Endodermal cell (in vitro differentiated cells): Measurements from ENCODE around the gene KIF6. TPM values are rescaled to one million over a fixed set of nuclear protein-coding genes. Genes with fewer than 3 reads are reported as not detected.

Experiments
- DNase-seq: peaks from one replicate; pipeline ENCODE4 v3.0.0-alpha.2; 2017
- H3K27ac ChIP-seq: 2 replicates; pipeline ENCODE4 v1.5.1; 2013; ENCODE audit warnings: mild to moderate bottlenecking, low read depth, low read length, moderate library complexity
- H3K27me3 ChIP-seq: 2 replicates; pipeline ENCODE4 v1.6.1; 2013; ENCODE audit warnings: mild to moderate bottlenecking, low read length, moderate library complexity; ENCODE audit not compliant: insufficient read depth, control insufficient read depth, poor library complexity, severe bottlenecking
- H3K36me3 ChIP-seq: 2 replicates; pipeline ENCODE4 v1.7.0; 2013; ENCODE audit warnings: mild to moderate bottlenecking, low read length, moderate library complexity; ENCODE audit not compliant: control insufficient read depth, insufficient read depth
- H3K4me1 ChIP-seq: one replicate; pipeline ENCODE4 v1.7.0; 2013; ENCODE audit warnings: low read length; ENCODE audit not compliant: control insufficient read depth, insufficient read depth
- H3K4me3 ChIP-seq: 2 replicates; pipeline ENCODE4 v1.5.1; 2013; ENCODE audit warnings: mild to moderate bottlenecking, low read length, moderate library complexity
- H3K9ac ChIP-seq: 2 replicates; pipeline ENCODE4 v1.6.1; 2013; ENCODE audit warnings: mild to moderate bottlenecking, low read length, moderate library complexity; ENCODE audit not compliant: poor library complexity, severe bottlenecking; ENCODE audit errors: extremely low read depth
- H3K9me3 ChIP-seq: 2 replicates; pipeline ENCODE4 v1.6.1; 2013; ENCODE audit warnings: mild to moderate bottlenecking, low read length, moderate library complexity; ENCODE audit not compliant: control insufficient read depth
- H3K27ac Mint-ChIP-seq: 2 replicates; pipeline ENCODE4 v1.8.0; 2020; ENCODE audit warnings: mixed read lengths
- H3K27me3 Mint-ChIP-seq: 2 replicates; pipeline ENCODE4 v1.8.0; 2021; ENCODE audit warnings: mild to moderate bottlenecking, mixed read lengths; ENCODE audit not compliant: insufficient read depth
- H3K36me3 Mint-ChIP-seq: 2 replicates; pipeline ENCODE4 v1.8.0; 2020; ENCODE audit warnings: low read depth, mixed read lengths
- H3K4me1 Mint-ChIP-seq: 2 replicates; pipeline ENCODE4 v1.8.0; 2020; ENCODE audit warnings: mixed read lengths
- H3K4me3 Mint-ChIP-seq: 2 replicates; pipeline ENCODE4 v1.8.0; 2020; ENCODE audit warnings: mild to moderate bottlenecking, moderate library complexity, mixed read lengths
- H3K9me3 Mint-ChIP-seq: 2 replicates; pipeline ENCODE4 v1.8.0; 2020; ENCODE audit warnings: mild to moderate bottlenecking, mixed read lengths
- WGBS, 2 experiments: methylation state at CpG; one replicate each; pipeline versions ENCODE4 v1.1.5 to v1.1.7; 2013; ENCODE audit warnings: missing lambda C conversion rate in 2 of 2, mixed read lengths in 1 of 2; ENCODE audit not compliant: insufficient coverage in 1 of 2, insufficient read length in 1 of 2; 5-methylcytosine and 5-hydroxymethylcytosine counted together
- total RNA-seq, 2 donors: library from RNA; stranded (reverse); fragmentation: NEBNext Ultra II Directional in 1 of 2; extraction: Animal tissue kit (Norgen Biotek cat#: 25700) in 1 of 2; gene quantifications; 2 replicates in 1 of 2; 3 replicates in 1 of 2; pipeline ENCODE4 v1.2.1, GENCODE V29; 2021
- TF ChIP-seq, protein P1 (sequence below): fragments of 200-600 bp; sonication (generic); conservative IDR thresholded peaks from 2 replicates; pipeline ENCODE4 v1.5.0; 2021; ENCODE audit warnings: antibody characterized with exemption, mild to moderate bottlenecking

Gene KIF6
- total RNA-seq, 2 donors from 2014 or later: 0.62 to 1.1 TPM

DNA sequence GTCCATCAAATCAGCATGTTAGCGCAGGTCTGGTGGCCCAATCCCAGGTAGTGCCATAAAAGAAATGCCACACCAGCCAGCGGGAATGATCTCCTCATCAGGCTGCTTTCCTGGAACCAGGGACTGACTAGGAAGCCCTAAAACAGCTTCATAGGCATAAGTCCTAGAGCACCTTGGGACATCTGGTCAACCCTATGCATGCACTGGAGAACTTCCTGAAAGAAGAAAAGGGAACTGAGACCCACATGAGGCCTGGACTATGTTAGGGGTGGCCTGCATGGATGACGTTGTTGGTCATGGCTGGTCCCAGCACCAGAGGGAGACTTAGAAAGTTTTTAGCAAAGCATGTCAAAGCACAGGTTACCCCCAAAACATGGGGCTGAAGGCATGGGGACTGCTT lies 395.2 kb downstream of the KIF6 start:
- TF ChIP-seq, protein P1, sequence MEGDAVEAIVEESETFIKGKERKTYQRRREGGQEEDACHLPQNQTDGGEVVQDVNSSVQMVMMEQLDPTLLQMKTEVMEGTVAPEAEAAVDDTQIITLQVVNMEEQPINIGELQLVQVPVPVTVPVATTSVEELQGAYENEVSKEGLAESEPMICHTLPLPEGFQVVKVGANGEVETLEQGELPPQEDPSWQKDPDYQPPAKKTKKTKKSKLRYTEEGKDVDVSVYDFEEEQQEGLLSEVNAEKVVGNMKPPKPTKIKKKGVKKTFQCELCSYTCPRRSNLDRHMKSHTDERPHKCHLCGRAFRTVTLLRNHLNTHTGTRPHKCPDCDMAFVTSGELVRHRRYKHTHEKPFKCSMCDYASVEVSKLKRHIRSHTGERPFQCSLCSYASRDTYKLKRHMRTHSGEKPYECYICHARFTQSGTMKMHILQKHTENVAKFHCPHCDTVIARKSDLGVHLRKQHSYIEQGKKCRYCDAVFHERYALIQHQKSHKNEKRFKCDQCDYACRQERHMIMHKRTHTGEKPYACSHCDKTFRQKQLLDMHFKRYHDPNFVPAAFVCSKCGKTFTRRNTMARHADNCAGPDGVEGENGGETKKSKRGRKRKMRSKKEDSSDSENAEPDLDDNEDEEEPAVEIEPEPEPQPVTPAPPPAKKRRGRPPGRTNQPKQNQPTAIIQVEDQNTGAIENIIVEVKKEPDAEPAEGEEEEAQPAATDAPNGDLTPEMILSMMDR: no peak
- H3K27ac Mint-ChIP-seq: no peak overlapping the region
- Histone ChIP-seq H3K4me3 (no peak overlapping the region), H3K36me3 (no peaks in the 10 kb centered on the region), H3K9me3 (no peaks in the 10 kb centered on the region), H3K27ac (no peak overlapping the region), H3K4me1 (no peaks in the 10 kb centered on the region), H3K27me3 (peaks cover 6% of the 10 kb centered on the region), H3K9ac (no peak overlapping the region)
- 90 to 93% methylated on average over 3 of the region's 3 CpGs for WGBS, 2 experiments
- no peaks in the 10 kb centered on the region for H3K4me1 Mint-ChIP-seq
- H3K27me3 Mint-ChIP-seq: peaks cover 19% of the 10 kb centered on the region
- H3K9me3 Mint-ChIP-seq: no peaks in the 10 kb centered on the region
- DNase-seq: no peak
- H3K4me3 Mint-ChIP-seq: no peak overlapping the region
- H3K36me3 Mint-ChIP-seq: no peaks in the 10 kb centered on the region

DNA sequence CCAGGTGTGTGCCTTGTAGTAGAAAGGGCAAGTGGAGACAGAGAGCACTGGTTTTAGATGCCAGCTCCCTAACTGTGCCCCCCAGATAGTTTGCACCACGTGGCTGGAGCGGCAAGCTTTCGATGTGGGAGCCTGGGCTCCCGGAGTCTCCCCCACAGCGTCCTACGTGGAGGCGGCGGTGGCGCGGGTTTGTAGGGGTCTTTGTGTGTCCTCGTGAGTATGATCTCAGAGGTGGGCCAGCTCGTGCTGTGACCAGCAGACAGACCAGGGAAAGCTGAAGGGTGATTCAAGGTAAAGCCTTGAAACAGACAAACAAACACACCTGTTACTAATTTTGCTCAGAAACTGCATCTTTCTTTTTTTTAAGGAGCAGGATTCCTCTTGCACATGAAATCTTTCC lies 397.1 kb downstream of the KIF6 start:
- Histone ChIP-seq H3K9me3 (no peaks in the 10 kb centered on the region), H3K4me1 (no peaks in the 10 kb centered on the region), H3K27ac (no peak overlapping the region), H3K36me3 (no peaks in the 10 kb centered on the region), H3K9ac (no peak overlapping the region), H3K4me3 (no peak overlapping the region), H3K27me3 (peaks cover 6% of the 10 kb centered on the region)
- TF ChIP-seq, protein P1: no peak
- Mint-ChIP-seq H3K9me3 (no peaks in the 10 kb centered on the region), H3K27ac (no peak overlapping the region), H3K4me3 (no peak overlapping the region), H3K4me1 (no peaks in the 10 kb centered on the region), H3K36me3 (no peaks in the 10 kb centered on the region), H3K27me3 (peaks cover 19% of the 10 kb centered on the region)
- DNase-seq: no peak
- 91 to 94% methylated on average over 11 to 12 of the region's 12 CpGs for WGBS, 2 experiments

DNA sequence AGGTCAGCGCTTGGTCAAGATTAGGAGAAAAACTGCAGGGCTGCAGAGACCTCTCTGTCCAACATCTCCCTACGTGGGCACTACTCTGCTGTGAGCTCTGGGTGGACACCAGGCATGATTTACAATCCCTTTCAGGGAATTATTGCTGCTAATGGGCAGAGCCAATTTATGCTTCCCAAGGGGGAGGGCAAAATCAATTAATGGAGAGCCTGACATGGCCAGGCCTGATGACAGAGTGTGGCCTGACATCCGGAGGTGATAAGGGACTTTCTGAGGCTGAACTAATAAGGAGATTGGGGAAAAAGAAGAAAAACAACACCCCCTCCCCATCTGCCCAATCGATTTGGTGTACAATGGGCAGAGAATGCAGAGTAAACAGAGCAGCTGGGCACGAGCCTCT lies 397.7 kb downstream of the KIF6 start:
- Histone ChIP-seq H3K4me1 (no peaks in the 10 kb centered on the region), H3K36me3 (no peaks in the 10 kb centered on the region), H3K9me3 (no peaks in the 10 kb centered on the region), H3K4me3 (no peak overlapping the region), H3K9ac (no peak overlapping the region), H3K27ac (no peak overlapping the region), H3K27me3 (peaks cover 6% of the 10 kb centered on the region)
- no peak for DNase-seq
- Mint-ChIP-seq H3K36me3 (no peaks in the 10 kb centered on the region), H3K27me3 (peaks cover 19% of the 10 kb centered on the region), H3K4me3 (no peak overlapping the region), H3K27ac (no peak overlapping the region), H3K4me1 (no peaks in the 10 kb centered on the region), H3K9me3 (no peaks in the 10 kb centered on the region)
- TF ChIP-seq, protein P1: no peak
- WGBS, 2 experiments: 87 to 94% methylated on average over 3 to 5 of the region's 5 CpGs
